ENCODE data around the gene FXYD2. TPM values are rescaled to one million over a fixed set of nuclear protein-coding genes. Genes with fewer than 3 reads are reported as not detected.

FXYD2 gene
- total RNA-seq, 1 experiment from 2014 or later = not detected

DNA sequence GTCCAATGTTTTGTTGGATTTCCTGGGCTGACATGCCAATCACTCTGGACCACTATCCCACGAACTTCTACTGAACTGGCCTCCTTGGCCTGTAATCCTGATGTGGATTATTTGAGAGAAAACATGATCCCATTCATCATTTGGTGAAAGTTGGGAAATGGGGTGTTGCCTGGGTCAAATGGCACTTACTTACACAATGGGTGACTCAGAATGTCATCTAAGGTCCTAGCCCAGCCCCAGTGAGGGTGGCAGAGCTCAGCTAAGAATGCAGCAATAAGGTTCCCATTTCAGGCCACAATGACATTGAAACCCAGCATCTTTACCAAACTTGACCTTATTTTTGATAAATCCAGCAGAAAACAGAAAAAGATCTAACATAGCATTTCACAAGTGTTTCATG is 19.5 kb downstream of the FXYD2 start:
- Histone ChIP-seq H2AFZ (no peak overlapping the region), H3K9me2 (ENCODE audit: insufficient read depth) (no peaks in the 10 kb centered on the region), H3K9me3 (ENCODE audit: insufficient read depth, low read depth) (no peaks in the 10 kb centered on the region), H3K4me3 (no peak overlapping the region), H3K79me2 (ENCODE audit: low read depth) (no peaks in the 10 kb centered on the region), H4K20me1 (ENCODE audit: insufficient read depth) (no peaks in the 10 kb centered on the region), H3K4me1 (replicated peaks; ENCODE audit: insufficient read depth) (peaks cover 7% of the 10 kb centered on the region; the same call in 1 of the 2 replicates), H3K27me3 (ENCODE audit: insufficient read depth, low read depth) (peaks cover 41% of the 10 kb centered on the region), H3K4me2 (0 out of 2 replicates have a peak overlapping the region, but pooled peaks have one; percentile 3), H3F3A (ENCODE audit: insufficient read depth, low read depth) (peaks cover 4% of the 10 kb centered on the region; the same call in 1 of the 2 replicates), H3K27ac (no peak overlapping the region), H3K36me3 (ENCODE audit: low read depth) (no peaks in the 10 kb centered on the region)
- POLR2A ChIA-PET (ENCODE audit: unreplicated experiment) = no interaction called here
- CTCF ChIA-PET = interaction anchor here (0.5 to 1.3 kb wide), 2 partner anchors 13 to 393 kb away, joined by 3 to 4 read pairs; no protein-coding TSS in a partner anchor
- BruUV-seq (replicated peaks) = no TSS peak
- intact Hi-C loops (cut with micrococcal nuclease; ENCODE audit: unreplicated experiment) = no loop called here
- peak in 1 of 2 experiments; percentile 53 for DNase-seq
- TF ChIP-seq, protein P1, sequence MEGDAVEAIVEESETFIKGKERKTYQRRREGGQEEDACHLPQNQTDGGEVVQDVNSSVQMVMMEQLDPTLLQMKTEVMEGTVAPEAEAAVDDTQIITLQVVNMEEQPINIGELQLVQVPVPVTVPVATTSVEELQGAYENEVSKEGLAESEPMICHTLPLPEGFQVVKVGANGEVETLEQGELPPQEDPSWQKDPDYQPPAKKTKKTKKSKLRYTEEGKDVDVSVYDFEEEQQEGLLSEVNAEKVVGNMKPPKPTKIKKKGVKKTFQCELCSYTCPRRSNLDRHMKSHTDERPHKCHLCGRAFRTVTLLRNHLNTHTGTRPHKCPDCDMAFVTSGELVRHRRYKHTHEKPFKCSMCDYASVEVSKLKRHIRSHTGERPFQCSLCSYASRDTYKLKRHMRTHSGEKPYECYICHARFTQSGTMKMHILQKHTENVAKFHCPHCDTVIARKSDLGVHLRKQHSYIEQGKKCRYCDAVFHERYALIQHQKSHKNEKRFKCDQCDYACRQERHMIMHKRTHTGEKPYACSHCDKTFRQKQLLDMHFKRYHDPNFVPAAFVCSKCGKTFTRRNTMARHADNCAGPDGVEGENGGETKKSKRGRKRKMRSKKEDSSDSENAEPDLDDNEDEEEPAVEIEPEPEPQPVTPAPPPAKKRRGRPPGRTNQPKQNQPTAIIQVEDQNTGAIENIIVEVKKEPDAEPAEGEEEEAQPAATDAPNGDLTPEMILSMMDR (conservative IDR thresholded peaks at IDR 0.05) = no peak
- no peak for TF ChIP-seq EZH2 (IDR thresholded peaks at IDR 0.05; ENCODE audit: low read depth)

DNA sequence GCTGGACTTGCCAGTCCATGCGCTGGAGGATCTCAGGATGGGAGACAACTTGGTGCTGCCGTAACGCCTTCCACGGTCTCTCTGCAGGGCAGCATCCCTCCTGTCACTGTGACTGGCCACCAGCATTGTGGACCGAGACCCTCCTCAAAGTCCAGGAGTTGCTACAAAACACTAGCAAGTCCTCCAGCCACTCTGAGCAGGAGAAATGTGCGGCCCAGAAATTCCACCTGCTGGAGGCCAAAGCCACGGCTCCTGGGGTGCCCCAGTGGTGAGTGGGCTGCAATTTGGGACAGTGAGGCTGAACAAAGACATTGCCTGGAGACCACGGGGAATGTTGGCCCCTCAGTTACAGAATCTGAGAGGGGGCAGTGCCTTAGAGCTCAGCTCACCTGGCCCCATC is 20.6 kb downstream of the FXYD2 start:
- Histone ChIP-seq H2AFZ (no peak overlapping the region), H4K20me1 (ENCODE audit: insufficient read depth) (no peaks in the 10 kb centered on the region), H3K36me3 (ENCODE audit: low read depth) (no peaks in the 10 kb centered on the region), H3K4me1 (replicated peaks; ENCODE audit: insufficient read depth) (peaks cover 7% of the 10 kb centered on the region; the same call in 1 of the 2 replicates), H3K4me3 (no peak overlapping the region), H3F3A (ENCODE audit: insufficient read depth, low read depth) (0 out of 2 replicates have a peak, but pooled peaks cover 4% of the 10 kb centered on the region), H3K27ac (no peak overlapping the region), H3K4me2 (no peak overlapping the region), H3K79me2 (ENCODE audit: low read depth) (no peaks in the 10 kb centered on the region), H3K9me2 (ENCODE audit: insufficient read depth) (no peaks in the 10 kb centered on the region), H3K9me3 (ENCODE audit: insufficient read depth, low read depth) (no peaks in the 10 kb centered on the region), H3K27me3 (ENCODE audit: insufficient read depth, low read depth) (peaks cover 41% of the 10 kb centered on the region)
- no peak for DNase-seq
- ChIA-PET CTCF (no interaction called here), POLR2A (ENCODE audit: unreplicated experiment) (no interaction called here)
- BruUV-seq (replicated peaks) = no TSS peak
- intact Hi-C loops (cut with micrococcal nuclease; ENCODE audit: unreplicated experiment) = no loop called here
- TF ChIP-seq, protein P1 (conservative IDR thresholded peaks at IDR 0.05) = no peak

DNA sequence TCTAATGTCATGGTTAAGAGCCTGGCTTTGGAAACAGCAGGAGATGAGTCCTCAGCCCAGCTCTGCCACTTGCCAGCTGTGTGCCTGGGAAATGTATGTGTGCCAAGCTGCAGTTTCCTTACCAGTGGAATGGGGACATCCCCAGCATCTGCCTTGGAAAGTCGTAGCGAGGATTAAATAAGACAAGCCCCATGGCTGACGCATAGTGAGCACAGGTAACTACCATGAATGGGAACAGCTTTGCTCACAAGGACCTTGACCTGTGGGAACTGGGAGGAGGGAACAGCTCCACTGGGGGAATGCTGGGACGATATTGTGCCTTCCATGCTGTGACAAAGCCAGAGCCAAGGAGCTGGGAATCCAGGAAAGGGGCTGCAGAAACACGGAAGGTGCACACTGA is 24.9 kb downstream of the FXYD2 start:
- H3K4me3 ChIP-seq = no peak overlapping the region
- H3K9me2 ChIP-seq (ENCODE audit: insufficient read depth) = no peaks in the 10 kb centered on the region
- no peaks in the 10 kb centered on the region for H3K9me3 ChIP-seq (ENCODE audit: insufficient read depth, low read depth)
- no peaks in the 10 kb centered on the region for H3K36me3 ChIP-seq (ENCODE audit: low read depth)
- TF ChIP-seq, protein P1 (conservative IDR thresholded peaks at IDR 0.05) = no peak
- no peak for TF ChIP-seq EZH2 (IDR thresholded peaks at IDR 0.05; ENCODE audit: low read depth)
- no peak overlapping the region for H3K4me2 ChIP-seq
- no peaks in the 10 kb centered on the region for H3F3A ChIP-seq (ENCODE audit: insufficient read depth, low read depth)
- no peaks in the 10 kb centered on the region for H3K4me1 ChIP-seq (replicated peaks; ENCODE audit: insufficient read depth)
- no peak overlapping the region for H2AFZ ChIP-seq
- no peak overlapping the region for H3K27ac ChIP-seq
- ChIA-PET POLR2A (ENCODE audit: unreplicated experiment) (no interaction called here), CTCF (no interaction called here)
- H4K20me1 ChIP-seq (ENCODE audit: insufficient read depth) = no peaks in the 10 kb centered on the region
- peaks cover 56% of the 10 kb centered on the region for H3K27me3 ChIP-seq (ENCODE audit: insufficient read depth, low read depth)
- no TSS peak for BruUV-seq (replicated peaks)
- intact Hi-C loops (cut with micrococcal nuclease; ENCODE audit: unreplicated experiment) = no loop called here
- no peak for DNase-seq
- H3K79me2 ChIP-seq (ENCODE audit: low read depth) = no peaks in the 10 kb centered on the region

Data from PC-9 (cell line).